ENCODE results near the gene NF1. TPM values are rescaled to one million over a fixed set of nuclear protein-coding genes. Genes with fewer than 3 reads are reported as not detected.

The NF1 gene
- total RNA-seq, 1 experiment from 2014 or later = 16.4 TPM

DNA sequence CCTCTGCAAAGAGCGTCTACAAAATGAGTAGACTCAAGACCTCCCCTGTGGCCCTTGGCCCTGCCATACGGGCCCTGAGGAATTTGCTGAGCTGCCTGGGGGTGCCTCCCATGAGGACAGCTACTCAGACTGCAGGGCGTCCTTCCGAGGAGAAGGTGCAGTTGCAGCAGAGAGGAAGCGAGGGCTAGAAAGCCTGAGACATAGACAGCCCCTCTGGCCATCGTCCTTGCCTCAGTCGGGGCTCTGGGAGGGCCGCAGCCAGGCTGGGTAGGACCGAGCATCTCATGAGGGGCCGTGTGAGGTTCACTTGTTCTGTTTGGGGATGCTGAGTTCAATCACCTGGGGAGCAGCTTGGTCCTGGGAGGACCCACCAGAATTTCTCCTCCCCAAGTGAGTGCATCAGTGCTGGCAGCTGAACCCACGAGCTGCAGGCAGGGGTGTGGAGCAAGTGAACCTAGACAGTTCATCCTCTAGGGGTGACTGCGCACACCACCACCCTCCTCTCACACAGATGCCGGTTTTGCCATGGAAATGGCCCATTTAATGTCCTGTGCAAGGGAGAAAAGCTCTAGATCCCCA is 317.0 kb downstream of the NF1 start:
- H3K27me3 ChIP-seq (ENCODE audit: low read length) = no peaks in the 10 kb centered on the region
- H3K79me2 ChIP-seq (ENCODE audit: low read length) = no peaks in the 10 kb centered on the region
- H2AFZ ChIP-seq (ENCODE audit: low read length) = no peak overlapping the region
- ChIA-PET CTCF (interaction anchor here (0.6 kb wide), 1 partner anchor 16 kb away, joined by 6 read pairs; no protein-coding TSS in a partner anchor), POLR2A (ENCODE audit: unreplicated experiment) (no interaction called here)
- TF ChIP-seq EZH2 (IDR thresholded peaks at IDR 0.05; ENCODE audit: low read length, unreplicated experiment) (no peak), EZH2phosphoT487 (IDR thresholded peaks at IDR 0.05; ENCODE audit: borderline replicate concordance, low read length) (no peak)
- TF ChIP-seq, protein P1, sequence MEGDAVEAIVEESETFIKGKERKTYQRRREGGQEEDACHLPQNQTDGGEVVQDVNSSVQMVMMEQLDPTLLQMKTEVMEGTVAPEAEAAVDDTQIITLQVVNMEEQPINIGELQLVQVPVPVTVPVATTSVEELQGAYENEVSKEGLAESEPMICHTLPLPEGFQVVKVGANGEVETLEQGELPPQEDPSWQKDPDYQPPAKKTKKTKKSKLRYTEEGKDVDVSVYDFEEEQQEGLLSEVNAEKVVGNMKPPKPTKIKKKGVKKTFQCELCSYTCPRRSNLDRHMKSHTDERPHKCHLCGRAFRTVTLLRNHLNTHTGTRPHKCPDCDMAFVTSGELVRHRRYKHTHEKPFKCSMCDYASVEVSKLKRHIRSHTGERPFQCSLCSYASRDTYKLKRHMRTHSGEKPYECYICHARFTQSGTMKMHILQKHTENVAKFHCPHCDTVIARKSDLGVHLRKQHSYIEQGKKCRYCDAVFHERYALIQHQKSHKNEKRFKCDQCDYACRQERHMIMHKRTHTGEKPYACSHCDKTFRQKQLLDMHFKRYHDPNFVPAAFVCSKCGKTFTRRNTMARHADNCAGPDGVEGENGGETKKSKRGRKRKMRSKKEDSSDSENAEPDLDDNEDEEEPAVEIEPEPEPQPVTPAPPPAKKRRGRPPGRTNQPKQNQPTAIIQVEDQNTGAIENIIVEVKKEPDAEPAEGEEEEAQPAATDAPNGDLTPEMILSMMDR (conservative IDR thresholded peaks at IDR 0.05; ENCODE audit: low read depth, low read length) = no peak
- no peaks in the 10 kb centered on the region for H3K9me3 ChIP-seq (ENCODE audit: low read length)
- H3K4me2 ChIP-seq (ENCODE audit: low read length) = no peak overlapping the region
- no peaks in the 10 kb centered on the region for H3K9me2 ChIP-seq (replicated peaks; ENCODE audit: low read length)
- no peaks in the 10 kb centered on the region for H3F3A ChIP-seq (ENCODE audit: low read length, unreplicated experiment)
- no peak for ATAC-seq
- no peak overlapping the region for H3K27ac ChIP-seq (ENCODE audit: low read length)
- intact Hi-C loops (cut with micrococcal nuclease) = no loop called here
- DNase-seq = no peak
- H3K4me3 ChIP-seq (ENCODE audit: low read length) = no peak overlapping the region
- no peaks in the 10 kb centered on the region for H3K4me1 ChIP-seq (ENCODE audit: insufficient read depth, low read length)
- no TSS peak for BruUV-seq (replicated peaks)
- no peaks in the 10 kb centered on the region for H3K36me3 ChIP-seq (ENCODE audit: low read depth, low read length)
- no peak overlapping the region for H3K9ac ChIP-seq (ENCODE audit: low read length)
- no peaks in the 10 kb centered on the region for H4K20me1 ChIP-seq (ENCODE audit: low read length)

DNA sequence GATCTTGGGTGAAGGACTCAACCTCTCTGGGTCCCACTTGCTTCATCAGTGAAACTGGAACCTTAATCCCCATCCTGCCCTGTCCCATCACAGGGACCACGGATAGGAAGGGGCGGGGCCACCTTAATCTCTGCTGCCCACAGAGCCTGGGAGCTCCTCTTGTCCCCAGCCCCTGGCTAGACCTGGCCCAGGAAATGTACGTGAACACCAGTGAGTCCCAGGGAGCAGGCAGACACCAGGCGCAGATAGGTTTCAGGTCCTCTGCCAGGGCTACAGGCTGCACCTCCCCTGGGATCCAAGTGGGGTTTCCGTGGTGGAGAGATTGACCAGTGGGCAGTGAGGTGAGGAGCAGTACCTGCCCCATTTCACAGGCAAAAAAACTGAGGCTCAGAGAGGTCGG is 317.7 kb downstream of the NF1 start:
- Histone ChIP-seq H3K9ac (ENCODE audit: low read length) (no peak overlapping the region), H3K27me3 (ENCODE audit: low read length) (no peaks in the 10 kb centered on the region), H3K27ac (ENCODE audit: low read length) (no peak overlapping the region), H3K36me3 (ENCODE audit: low read depth, low read length) (no peaks in the 10 kb centered on the region), H3K4me3 (ENCODE audit: low read length) (no peak overlapping the region), H3K4me1 (ENCODE audit: insufficient read depth, low read length) (no peaks in the 10 kb centered on the region), H3K9me3 (ENCODE audit: low read length) (no peaks in the 10 kb centered on the region), H2AFZ (ENCODE audit: low read length) (no peak overlapping the region), H4K20me1 (ENCODE audit: low read length) (no peaks in the 10 kb centered on the region), H3F3A (ENCODE audit: low read length, unreplicated experiment) (no peaks in the 10 kb centered on the region), H3K4me2 (ENCODE audit: low read length) (no peak overlapping the region), H3K79me2 (ENCODE audit: low read length) (no peaks in the 10 kb centered on the region), H3K9me2 (replicated peaks; ENCODE audit: low read length) (no peaks in the 10 kb centered on the region)
- ChIA-PET POLR2A (ENCODE audit: unreplicated experiment) (no interaction called here), CTCF (no interaction called here)
- intact Hi-C loops (cut with micrococcal nuclease) = no loop called here
- ATAC-seq (no peak), DNase-seq (no peak)
- no TSS peak for BruUV-seq (replicated peaks)
- TF ChIP-seq EZH2phosphoT487 (IDR thresholded peaks at IDR 0.05; ENCODE audit: borderline replicate concordance, low read length) (no peak), EZH2 (IDR thresholded peaks at IDR 0.05; ENCODE audit: low read length, unreplicated experiment) (no peak)
- TF ChIP-seq, protein P1 (conservative IDR thresholded peaks at IDR 0.05; ENCODE audit: low read depth, low read length) = no peak

DNA sequence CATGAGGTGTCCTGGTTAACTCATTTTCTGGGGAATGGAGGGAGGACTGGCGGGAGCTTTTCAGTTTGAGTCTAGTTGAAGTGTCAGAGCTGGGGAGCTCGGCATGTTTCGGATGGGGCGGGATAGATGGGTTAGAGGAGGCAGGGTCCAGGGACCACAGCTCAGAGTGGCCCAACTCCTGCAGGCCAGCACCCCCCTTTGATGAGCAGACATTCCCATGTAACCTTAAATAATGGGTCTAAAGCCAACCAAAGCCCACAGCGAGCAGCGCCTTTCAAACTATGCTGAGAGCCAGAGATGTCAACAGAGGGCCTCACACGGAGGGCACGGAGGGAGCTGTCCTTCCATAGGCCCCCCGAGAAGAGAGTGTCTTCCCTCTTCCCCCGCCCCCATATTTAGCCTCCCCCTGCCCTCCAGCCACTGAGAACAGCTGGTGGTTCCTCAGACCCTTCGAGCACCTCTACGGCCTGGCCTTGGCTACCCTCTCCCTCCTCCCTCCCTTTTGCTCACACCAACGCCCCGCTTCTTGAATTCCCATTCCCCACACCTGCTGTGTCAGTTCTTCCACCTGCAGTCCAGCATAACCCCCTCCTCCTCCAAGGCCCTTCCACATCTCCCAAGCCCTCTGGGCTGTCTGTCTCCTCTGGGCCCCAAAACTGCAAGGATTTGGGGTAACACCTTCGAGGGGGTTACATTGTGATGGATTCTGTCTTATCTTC is 318.5 kb downstream of the NF1 start:
- Histone ChIP-seq H3F3A (ENCODE audit: low read length, unreplicated experiment) (no peaks in the 10 kb centered on the region), H3K4me2 (ENCODE audit: low read length) (no peak overlapping the region), H3K27me3 (ENCODE audit: low read length) (no peaks in the 10 kb centered on the region), H3K9me2 (replicated peaks; ENCODE audit: low read length) (no peaks in the 10 kb centered on the region), H3K9ac (ENCODE audit: low read length) (no peak overlapping the region), H3K4me3 (ENCODE audit: low read length) (no peak overlapping the region), H3K79me2 (ENCODE audit: low read length) (no peaks in the 10 kb centered on the region), H2AFZ (ENCODE audit: low read length) (no peak overlapping the region), H3K27ac (ENCODE audit: low read length) (no peak overlapping the region), H4K20me1 (ENCODE audit: low read length) (no peaks in the 10 kb centered on the region), H3K36me3 (ENCODE audit: low read depth, low read length) (no peaks in the 10 kb centered on the region), H3K4me1 (ENCODE audit: insufficient read depth, low read length) (no peaks in the 10 kb centered on the region), H3K9me3 (ENCODE audit: low read length) (no peaks in the 10 kb centered on the region)
- intact Hi-C loops (cut with micrococcal nuclease) = no loop called here
- CTCF ChIA-PET = no interaction called here
- TF ChIP-seq EZH2phosphoT487 (IDR thresholded peaks at IDR 0.05; ENCODE audit: borderline replicate concordance, low read length) (no peak), EZH2 (IDR thresholded peaks at IDR 0.05; ENCODE audit: low read length, unreplicated experiment) (no peak)
- TF ChIP-seq, protein P1 (conservative IDR thresholded peaks at IDR 0.05; ENCODE audit: low read depth, low read length) = no peak
- POLR2A ChIA-PET (ENCODE audit: unreplicated experiment) = no interaction called here
- no TSS peak for BruUV-seq (replicated peaks)
- DNase-seq (no peak), ATAC-seq (no peak)

Measured in PC-3 (cell line).